ENCODE results near the gene THSD7B. TPM values are rescaled to one million over a fixed set of nuclear protein-coding genes. Genes with fewer than 3 reads are reported as not detected.

The THSD7B gene
- total RNA-seq, 1 donor from 2014 or later, result not detected

DNA sequence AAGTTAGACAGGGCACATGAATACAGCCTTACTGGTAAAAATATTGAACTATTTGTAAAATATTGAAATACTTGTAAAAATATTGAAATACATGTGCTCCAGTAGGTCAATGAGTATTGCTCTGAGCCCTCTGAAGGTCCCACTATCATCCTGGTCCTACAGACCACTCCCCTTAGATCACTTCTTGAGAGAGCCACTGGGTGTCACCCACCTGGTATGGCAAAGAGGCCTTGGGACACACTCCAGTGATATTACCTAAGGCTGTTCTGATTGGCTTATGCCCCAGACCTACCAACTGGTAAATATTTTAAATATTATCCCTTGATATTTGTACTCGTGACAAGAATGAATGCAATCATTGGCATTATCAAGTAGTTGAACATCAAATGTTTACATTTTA is 5.0 kb downstream of the THSD7B start:
- no peaks in the 10 kb centered on the region for H3K9me3 Mint-ChIP-seq (ENCODE audit: unreplicated experiment)
- no peak overlapping the region for H3K4me3 Mint-ChIP-seq (ENCODE audit: unreplicated experiment)
- no peak for DNase-seq (ENCODE audit: extremely low spot score, unreplicated experiment)
- H3K4me1 Mint-ChIP-seq (ENCODE audit: unreplicated experiment), result peaks cover 8% of the 10 kb centered on the region
- H3K27ac Mint-ChIP-seq (ENCODE audit: unreplicated experiment), result no peak overlapping the region
- H3K27me3 Mint-ChIP-seq (ENCODE audit: unreplicated experiment), result peaks cover 33% of the 10 kb centered on the region
- TF ChIP-seq, protein P1, sequence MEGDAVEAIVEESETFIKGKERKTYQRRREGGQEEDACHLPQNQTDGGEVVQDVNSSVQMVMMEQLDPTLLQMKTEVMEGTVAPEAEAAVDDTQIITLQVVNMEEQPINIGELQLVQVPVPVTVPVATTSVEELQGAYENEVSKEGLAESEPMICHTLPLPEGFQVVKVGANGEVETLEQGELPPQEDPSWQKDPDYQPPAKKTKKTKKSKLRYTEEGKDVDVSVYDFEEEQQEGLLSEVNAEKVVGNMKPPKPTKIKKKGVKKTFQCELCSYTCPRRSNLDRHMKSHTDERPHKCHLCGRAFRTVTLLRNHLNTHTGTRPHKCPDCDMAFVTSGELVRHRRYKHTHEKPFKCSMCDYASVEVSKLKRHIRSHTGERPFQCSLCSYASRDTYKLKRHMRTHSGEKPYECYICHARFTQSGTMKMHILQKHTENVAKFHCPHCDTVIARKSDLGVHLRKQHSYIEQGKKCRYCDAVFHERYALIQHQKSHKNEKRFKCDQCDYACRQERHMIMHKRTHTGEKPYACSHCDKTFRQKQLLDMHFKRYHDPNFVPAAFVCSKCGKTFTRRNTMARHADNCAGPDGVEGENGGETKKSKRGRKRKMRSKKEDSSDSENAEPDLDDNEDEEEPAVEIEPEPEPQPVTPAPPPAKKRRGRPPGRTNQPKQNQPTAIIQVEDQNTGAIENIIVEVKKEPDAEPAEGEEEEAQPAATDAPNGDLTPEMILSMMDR (IDR thresholded peaks at IDR 0.05), result no peak
- H3K36me3 Mint-ChIP-seq (ENCODE audit: unreplicated experiment), result no peaks in the 10 kb centered on the region

DNA sequence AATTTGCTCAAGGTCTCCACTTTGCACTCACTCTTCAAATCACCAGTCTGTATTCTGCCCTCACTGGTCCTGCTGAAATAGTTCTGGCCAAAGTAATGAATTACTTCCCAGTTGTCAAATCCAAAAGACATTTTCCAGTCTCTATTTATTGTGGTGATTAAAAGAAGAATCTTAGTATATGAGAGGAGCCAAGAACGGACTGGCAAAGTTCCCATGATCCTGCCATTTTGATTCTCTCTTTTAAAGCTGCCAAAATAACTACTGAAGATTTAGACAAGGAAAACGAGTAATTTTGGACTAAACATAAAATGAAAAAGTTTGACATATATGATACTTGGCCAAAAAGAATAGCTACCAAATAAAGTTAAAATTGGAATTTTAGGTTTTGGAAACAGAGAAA is 12.0 kb downstream of the THSD7B start:
- Mint-ChIP-seq H3K27me3 (ENCODE audit: unreplicated experiment) (no peaks in the 10 kb centered on the region), H3K9me3 (ENCODE audit: unreplicated experiment) (no peaks in the 10 kb centered on the region), H3K36me3 (ENCODE audit: unreplicated experiment) (no peaks in the 10 kb centered on the region), H3K4me3 (ENCODE audit: unreplicated experiment) (no peak overlapping the region), H3K4me1 (ENCODE audit: unreplicated experiment) (no peaks in the 10 kb centered on the region), H3K27ac (ENCODE audit: unreplicated experiment) (no peak overlapping the region)
- TF ChIP-seq, protein P1 (IDR thresholded peaks at IDR 0.05), result no peak
- no peak for DNase-seq (ENCODE audit: extremely low spot score, unreplicated experiment)

DNA sequence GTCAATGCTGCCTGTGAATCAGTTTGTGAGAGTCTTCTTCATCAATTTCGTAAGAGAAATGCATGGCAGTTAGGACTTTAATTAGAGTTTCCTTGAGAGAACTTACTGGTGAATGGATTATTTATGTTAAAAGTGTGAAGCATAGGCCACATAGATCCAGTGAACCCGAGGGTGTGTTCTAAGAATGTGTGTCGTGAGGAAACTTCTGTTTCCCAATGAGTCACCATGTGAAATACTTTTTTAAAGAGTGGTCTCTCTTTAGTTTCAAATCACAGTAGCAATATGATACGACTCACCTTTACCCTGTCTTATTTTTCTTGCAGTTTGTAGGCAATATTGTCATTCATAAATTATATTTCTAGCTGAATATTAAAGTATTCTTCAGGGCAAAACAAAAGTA is 18.5 kb downstream of the THSD7B start:
- no peak overlapping the region for H3K4me3 Mint-ChIP-seq (ENCODE audit: unreplicated experiment)
- TF ChIP-seq, protein P1 (IDR thresholded peaks at IDR 0.05), result no peak
- no peak for DNase-seq (ENCODE audit: extremely low spot score, unreplicated experiment)
- H3K9me3 Mint-ChIP-seq (ENCODE audit: unreplicated experiment), result no peaks in the 10 kb centered on the region
- no peaks in the 10 kb centered on the region for H3K27me3 Mint-ChIP-seq (ENCODE audit: unreplicated experiment)
- H3K36me3 Mint-ChIP-seq (ENCODE audit: unreplicated experiment), result no peaks in the 10 kb centered on the region
- H3K4me1 Mint-ChIP-seq (ENCODE audit: unreplicated experiment), result no peaks in the 10 kb centered on the region
- no peak overlapping the region for H3K27ac Mint-ChIP-seq (ENCODE audit: unreplicated experiment)

DNA sequence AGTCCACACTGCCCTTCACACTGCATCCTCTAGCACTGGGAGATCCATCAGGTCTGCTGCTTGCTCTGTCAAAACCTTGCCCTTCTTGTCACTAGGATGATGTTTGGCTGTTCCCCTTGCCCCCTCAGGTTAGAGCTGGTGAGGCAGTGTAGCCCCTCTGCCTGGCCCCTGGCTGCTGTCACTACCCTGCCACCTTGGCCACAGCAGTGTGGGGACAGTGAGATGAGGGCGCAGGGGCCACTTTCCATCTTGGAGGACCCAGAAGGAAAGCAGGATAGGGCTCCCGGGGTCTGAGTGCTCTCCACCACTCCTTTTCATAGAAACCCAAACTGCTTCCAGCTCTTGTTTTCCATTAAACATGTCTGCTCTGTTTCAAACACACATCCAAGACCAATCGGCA is 19.9 kb downstream of the THSD7B start:
- DNase-seq (ENCODE audit: extremely low spot score, unreplicated experiment), result no peak
- Mint-ChIP-seq H3K4me1 (ENCODE audit: unreplicated experiment) (no peaks in the 10 kb centered on the region), H3K9me3 (ENCODE audit: unreplicated experiment) (no peaks in the 10 kb centered on the region), H3K36me3 (ENCODE audit: unreplicated experiment) (no peaks in the 10 kb centered on the region), H3K4me3 (ENCODE audit: unreplicated experiment) (no peak overlapping the region), H3K27me3 (ENCODE audit: unreplicated experiment) (peaks cover 3% of the 10 kb centered on the region), H3K27ac (ENCODE audit: unreplicated experiment) (no peak overlapping the region)
- TF ChIP-seq, protein P1 (IDR thresholded peaks at IDR 0.05), result no peak

DNA sequence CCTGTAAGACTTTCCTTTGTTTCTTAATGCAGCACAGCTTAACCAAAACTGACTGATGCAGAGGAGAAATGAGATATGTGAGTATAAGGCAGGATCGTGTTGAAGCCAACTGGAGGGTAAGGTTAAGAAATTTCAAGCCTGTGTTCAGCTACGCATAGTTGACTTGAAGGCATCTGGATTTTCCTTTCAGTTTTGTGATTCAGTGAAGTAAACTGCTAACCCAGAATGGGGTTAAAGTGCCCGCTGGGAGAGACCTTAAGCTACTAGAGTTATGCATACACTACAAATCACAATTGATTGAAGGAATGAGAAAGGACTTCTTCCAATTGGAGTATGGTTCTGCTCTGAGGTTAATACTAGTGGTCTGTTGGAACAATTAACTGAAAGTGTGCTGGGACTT is 22.6 kb downstream of the THSD7B start:
- peaks cover 7% of the 10 kb centered on the region for H3K27me3 Mint-ChIP-seq (ENCODE audit: unreplicated experiment)
- no peaks in the 10 kb centered on the region for H3K9me3 Mint-ChIP-seq (ENCODE audit: unreplicated experiment)
- TF ChIP-seq, protein P1 (IDR thresholded peaks at IDR 0.05), result no peak
- H3K27ac Mint-ChIP-seq (ENCODE audit: unreplicated experiment), result no peak overlapping the region
- no peak overlapping the region for H3K4me3 Mint-ChIP-seq (ENCODE audit: unreplicated experiment)
- no peaks in the 10 kb centered on the region for H3K36me3 Mint-ChIP-seq (ENCODE audit: unreplicated experiment)
- DNase-seq (ENCODE audit: extremely low spot score, unreplicated experiment), result no peak
- no peaks in the 10 kb centered on the region for H3K4me1 Mint-ChIP-seq (ENCODE audit: unreplicated experiment)

All from osteocyte (in vitro differentiated cells).